Measurements from ENCODE around the gene ARHGAP40.

ARHGAP40 gene

DNA sequence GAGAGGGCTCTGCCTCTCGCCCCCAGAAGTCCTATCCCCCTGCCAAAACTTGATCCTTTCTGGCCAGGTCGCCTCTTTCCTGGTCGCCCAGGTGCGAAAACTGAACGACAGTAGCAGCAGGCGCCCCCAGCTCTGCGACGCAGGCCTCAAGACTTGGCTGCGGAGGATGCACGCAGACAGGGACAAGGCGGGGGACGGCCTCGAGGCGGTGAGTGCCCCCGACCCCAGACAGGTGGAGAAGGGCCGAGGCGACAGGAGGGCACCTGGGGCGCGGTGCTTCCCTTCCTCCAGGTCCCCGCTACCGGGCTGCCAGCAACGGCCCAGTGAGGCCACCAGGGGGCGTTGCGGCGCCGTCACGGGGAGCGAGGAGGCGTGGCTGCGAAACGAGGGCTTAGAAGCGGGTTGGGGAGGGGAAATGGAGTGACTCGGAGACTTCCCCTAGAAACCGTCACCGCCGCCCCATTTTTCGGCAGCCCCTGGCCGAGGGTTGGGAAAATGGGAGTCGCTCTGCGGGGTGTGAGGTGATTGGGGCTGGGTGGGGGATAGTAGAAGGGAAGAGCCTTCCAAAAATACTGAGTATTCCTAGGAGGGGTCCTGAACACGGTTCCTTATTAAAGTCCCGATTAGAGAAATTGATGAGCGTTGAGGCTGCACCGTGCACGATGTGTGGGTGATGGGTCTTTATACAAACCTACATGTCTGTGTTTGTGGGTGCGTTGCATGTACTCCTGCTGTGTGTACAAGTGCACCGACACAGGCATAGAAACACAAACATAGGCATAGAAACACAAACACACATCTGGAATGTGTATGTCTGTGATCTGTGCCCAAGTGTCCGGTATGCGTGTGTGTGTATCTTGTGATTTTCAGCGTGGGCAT lies 44.6 kb downstream of the ARHGAP40 start (continued):
- no peak for TF ChIP-seq ZNF521 (tag by site-specific recombination; IDR thresholded peaks at IDR 0.05)
- no peak for TF ChIP-seq ZNF776 (tag by site-specific recombination; IDR thresholded peaks at IDR 0.05; ENCODE audit: borderline replicate concordance)
- no peak for TF ChIP-seq ZNF626 (tag by site-specific recombination; IDR thresholded peaks at IDR 0.05)
- no peak for TF ChIP-seq ZNF514 (tag by site-specific recombination; IDR thresholded peaks at IDR 0.05)
- 0 out of 2 replicates have a peak, but pooled peaks have one; percentile 32 for TF ChIP-seq ZBTB48 (tag by site-specific recombination; IDR thresholded peaks at IDR 0.05)
- TF ChIP-seq ZNF16 (tag by site-specific recombination; IDR thresholded peaks at IDR 0.05; ENCODE audit: low read depth): no peak
- no peak for TF ChIP-seq ZNF324 (tag by site-specific recombination; IDR thresholded peaks at IDR 0.05)
- no peak for TF ChIP-seq MEIS1 (CRISPR knock-in tag; IDR thresholded peaks at IDR 0.05; ENCODE audit: borderline replicate concordance)
- peak; percentile 93 for TF ChIP-seq KLF16 (tag by site-specific recombination; IDR thresholded peaks at IDR 0.05)
- 0 out of 2 replicates have a peak, but pooled peaks have one; percentile 49 for TF ChIP-seq ZEB2 (tag by site-specific recombination; IDR thresholded peaks at IDR 0.05)
- TF ChIP-seq ZNF239 (tag by site-specific recombination; IDR thresholded peaks at IDR 0.05): no peak
- TF ChIP-seq, protein P1, sequence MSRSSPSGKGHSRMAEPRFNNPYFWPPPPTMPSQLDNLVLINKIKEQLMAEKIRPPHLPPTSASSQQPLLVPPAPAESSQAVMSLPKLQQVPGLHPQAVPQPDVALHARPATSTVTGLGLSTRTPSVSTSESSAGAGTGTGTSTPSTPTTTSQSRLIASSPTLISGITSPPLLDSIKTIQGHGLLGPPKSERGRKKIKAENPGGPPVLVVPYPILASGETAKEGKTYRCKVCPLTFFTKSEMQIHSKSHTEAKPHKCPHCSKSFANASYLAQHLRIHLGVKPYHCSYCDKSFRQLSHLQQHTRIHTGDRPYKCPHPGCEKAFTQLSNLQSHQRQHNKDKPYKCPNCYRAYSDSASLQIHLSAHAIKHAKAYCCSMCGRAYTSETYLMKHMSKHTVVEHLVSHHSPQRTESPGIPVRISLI (tag by site-specific recombination; IDR thresholded peaks at IDR 0.05): no peak
- TF ChIP-seq ZNF48 (tag by site-specific recombination; IDR thresholded peaks at IDR 0.05): no peak
- no peak for TF ChIP-seq ZNF354C (tag by site-specific recombination; IDR thresholded peaks at IDR 0.05; ENCODE audit: borderline replicate concordance, low read depth)
- TF ChIP-seq GFI1B (tag by site-specific recombination; IDR thresholded peaks at IDR 0.05): no peak
- TF ChIP-seq ZNF350 (tag by site-specific recombination; IDR thresholded peaks at IDR 0.05): no peak
- TF ChIP-seq ZNF138 (tag by site-specific recombination; IDR thresholded peaks at IDR 0.05; ENCODE audit: borderline replicate concordance): no peak
- TF ChIP-seq, protein P2, sequence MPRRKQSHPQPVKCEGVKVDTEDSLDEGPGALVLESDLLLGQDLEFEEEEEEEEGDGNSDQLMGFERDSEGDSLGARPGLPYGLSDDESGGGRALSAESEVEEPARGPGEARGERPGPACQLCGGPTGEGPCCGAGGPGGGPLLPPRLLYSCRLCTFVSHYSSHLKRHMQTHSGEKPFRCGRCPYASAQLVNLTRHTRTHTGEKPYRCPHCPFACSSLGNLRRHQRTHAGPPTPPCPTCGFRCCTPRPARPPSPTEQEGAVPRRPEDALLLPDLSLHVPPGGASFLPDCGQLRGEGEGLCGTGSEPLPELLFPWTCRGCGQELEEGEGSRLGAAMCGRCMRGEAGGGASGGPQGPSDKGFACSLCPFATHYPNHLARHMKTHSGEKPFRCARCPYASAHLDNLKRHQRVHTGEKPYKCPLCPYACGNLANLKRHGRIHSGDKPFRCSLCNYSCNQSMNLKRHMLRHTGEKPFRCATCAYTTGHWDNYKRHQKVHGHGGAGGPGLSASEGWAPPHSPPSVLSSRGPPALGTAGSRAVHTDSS (tag by site-specific recombination; IDR thresholded peaks at IDR 0.05): no peak
- TF ChIP-seq ZNF391 (tag by site-specific recombination; IDR thresholded peaks at IDR 0.05; ENCODE audit: borderline replicate concordance, low read depth): peak; percentile 64; the same call in 1 of the 2 replicates
- no peak for TF ChIP-seq ZNF664 (tag by site-specific recombination; IDR thresholded peaks at IDR 0.05)
- TF ChIP-seq YY1 (tag by site-specific recombination; IDR thresholded peaks at IDR 0.05): no peak
- no peak for TF ChIP-seq ZNF623 (tag by site-specific recombination; IDR thresholded peaks at IDR 0.05)
- TF ChIP-seq, protein P3, sequence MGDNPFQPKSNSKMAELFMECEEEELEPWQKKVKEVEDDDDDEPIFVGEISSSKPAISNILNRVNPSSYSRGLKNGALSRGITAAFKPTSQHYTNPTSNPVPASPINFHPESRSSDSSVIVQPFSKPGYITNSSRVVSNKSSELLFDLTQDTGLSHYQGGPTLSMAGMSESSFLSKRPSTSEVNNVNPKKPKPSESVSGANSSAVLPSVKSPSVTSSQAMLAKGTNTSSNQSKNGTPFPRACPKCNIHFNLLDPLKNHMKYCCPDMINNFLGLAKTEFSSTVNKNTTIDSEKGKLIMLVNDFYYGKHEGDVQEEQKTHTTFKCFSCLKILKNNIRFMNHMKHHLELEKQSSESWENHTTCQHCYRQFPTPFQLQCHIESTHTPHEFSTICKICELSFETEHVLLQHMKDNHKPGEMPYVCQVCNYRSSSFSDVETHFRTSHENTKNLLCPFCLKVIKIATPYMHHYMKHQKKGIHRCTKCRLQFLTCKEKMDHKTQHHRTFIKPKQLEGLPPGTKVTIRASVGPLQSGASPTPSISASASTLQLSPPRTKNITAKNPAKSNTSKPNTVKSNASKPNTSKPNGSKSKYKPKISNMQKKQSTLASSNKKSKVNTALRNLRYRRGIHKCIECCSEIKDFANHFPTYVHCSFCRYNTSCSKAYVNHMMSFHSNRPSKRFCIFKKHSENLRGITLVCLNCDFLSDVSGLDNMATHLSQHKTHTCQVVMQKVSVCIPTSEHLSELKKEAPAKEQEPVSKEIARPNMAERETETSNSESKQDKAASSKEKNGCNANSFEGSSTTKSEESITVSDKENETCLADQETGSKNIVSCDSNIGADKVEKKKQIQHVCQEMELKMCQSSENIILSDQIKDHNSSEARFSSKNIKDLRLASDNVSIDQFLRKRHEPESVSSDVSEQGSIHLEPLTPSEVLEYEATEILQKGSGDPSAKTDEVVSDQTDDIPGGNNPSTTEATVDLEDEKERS (tag by site-specific recombination; IDR thresholded peaks at IDR 0.05): no peak
- TF ChIP-seq ZNF223 (tag by site-specific recombination; IDR thresholded peaks at IDR 0.05): no peak
- TF ChIP-seq ZNF18 (tag by site-specific recombination; IDR thresholded peaks at IDR 0.05): no peak
- TF ChIP-seq MYNN (tag by site-specific recombination; IDR thresholded peaks at IDR 0.05; ENCODE audit: borderline replicate concordance): no peak
- TF ChIP-seq ZNF596 (tag by site-specific recombination; IDR thresholded peaks at IDR 0.05): no peak
- no peak for TF ChIP-seq ZNF221 (tag by site-specific recombination; IDR thresholded peaks at IDR 0.05; ENCODE audit: borderline replicate concordance)
- TF ChIP-seq ZNF654 (tag by site-specific recombination; IDR thresholded peaks at IDR 0.05; ENCODE audit: low read depth): peak; percentile 76
- no peak for TF ChIP-seq ZNF248 (tag by site-specific recombination; IDR thresholded peaks at IDR 0.05)
- peak; percentile 52; the same call in 1 of the 2 replicates for TF ChIP-seq KLF8 (tag by site-specific recombination; IDR thresholded peaks at IDR 0.05)
- TF ChIP-seq KLF9 (tag by site-specific recombination; IDR thresholded peaks at IDR 0.05; ENCODE audit: low read depth): peak; percentile 96
- TF ChIP-seq ZNF394 (tag by site-specific recombination; IDR thresholded peaks at IDR 0.05; ENCODE audit: borderline replicate concordance): no peak
